Esophagus squamous epithelium (tissue), 4 donors: ENCODE data around the gene C9orf85.

Experiments used
- CTCF ChIP-seq, 6 experiments: fragments of 450-650 bp in 4 of 6; fragments of 200-600 bp in 2 of 6; sonication (generic) in 2 of 6; IDR thresholded peaks; one replicate each; pipeline ENCODE4 v1.5.1; 2016 to 2019; ENCODE audit warnings: antibody characterized with exemption in 6 of 6, mild to moderate bottlenecking in 4 of 6, moderate library complexity in 4 of 6
- POLR2A ChIP-seq, 4 donors: fragments of 450-650 bp; IDR thresholded peaks; one replicate each; pipeline ENCODE4 v1.6.1; 2017; ENCODE audit warnings: antibody characterized with exemption in 4 of 4, mild to moderate bottlenecking in 4 of 4, moderate library complexity in 3 of 4

- no peak for TF ChIP-seq CTCF (IDR thresholded peaks at IDR 0.05)
- TF ChIP-seq POLR2A (IDR thresholded peaks at IDR 0.05) = no peak
Measured at GRCh38 chr9:71885467-71885866, 26.0 kb upstream of the C9orf85 start.
